ENCODE results near the gene CLEC4G. TPM values are rescaled to one million over a fixed set of nuclear protein-coding genes. Genes with fewer than 3 reads are reported as not detected.

Gene CLEC4G
- total RNA-seq, 6 experiments from 2014 or later = 25.7 to 59.0 (median 38.2) TPM

DNA sequence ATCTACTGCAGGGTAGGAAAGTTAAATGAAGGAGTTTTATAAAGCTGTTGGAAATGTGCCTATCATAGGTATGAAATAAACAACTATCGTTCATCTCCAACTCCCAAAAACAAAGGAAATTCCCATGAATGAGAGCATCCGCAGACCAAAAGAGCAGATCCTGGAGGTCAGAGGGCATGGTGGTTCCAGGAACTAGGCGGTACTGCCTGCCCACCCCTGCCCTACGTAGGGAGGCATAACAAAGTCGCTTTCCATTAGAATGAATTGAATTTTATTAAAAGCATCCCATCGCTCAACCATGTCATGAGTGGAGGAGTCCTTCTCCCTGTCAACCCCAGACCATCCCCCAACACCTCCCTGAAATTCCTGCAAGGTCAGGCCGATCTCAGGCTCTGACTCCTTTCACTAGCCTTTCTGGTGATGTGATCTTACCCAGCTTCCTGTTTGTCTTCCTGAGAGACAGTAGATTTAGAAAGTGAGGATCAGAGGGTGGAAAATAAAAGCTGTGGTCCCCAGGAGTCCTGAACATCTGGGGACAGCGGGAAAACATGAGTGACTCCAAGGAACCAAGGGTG, 30.9 kb upstream of the CLEC4G start, which contains the start of gene CLEC4M:
Gene CLEC4M (plus strand): TSS at position 525 of the 575 bp plus-strand sequence. CDS start 24 bp downstream, at position 549.
- TF ChIP-seq, protein P1, sequence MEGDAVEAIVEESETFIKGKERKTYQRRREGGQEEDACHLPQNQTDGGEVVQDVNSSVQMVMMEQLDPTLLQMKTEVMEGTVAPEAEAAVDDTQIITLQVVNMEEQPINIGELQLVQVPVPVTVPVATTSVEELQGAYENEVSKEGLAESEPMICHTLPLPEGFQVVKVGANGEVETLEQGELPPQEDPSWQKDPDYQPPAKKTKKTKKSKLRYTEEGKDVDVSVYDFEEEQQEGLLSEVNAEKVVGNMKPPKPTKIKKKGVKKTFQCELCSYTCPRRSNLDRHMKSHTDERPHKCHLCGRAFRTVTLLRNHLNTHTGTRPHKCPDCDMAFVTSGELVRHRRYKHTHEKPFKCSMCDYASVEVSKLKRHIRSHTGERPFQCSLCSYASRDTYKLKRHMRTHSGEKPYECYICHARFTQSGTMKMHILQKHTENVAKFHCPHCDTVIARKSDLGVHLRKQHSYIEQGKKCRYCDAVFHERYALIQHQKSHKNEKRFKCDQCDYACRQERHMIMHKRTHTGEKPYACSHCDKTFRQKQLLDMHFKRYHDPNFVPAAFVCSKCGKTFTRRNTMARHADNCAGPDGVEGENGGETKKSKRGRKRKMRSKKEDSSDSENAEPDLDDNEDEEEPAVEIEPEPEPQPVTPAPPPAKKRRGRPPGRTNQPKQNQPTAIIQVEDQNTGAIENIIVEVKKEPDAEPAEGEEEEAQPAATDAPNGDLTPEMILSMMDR (IDR thresholded peaks at IDR 0.05) = no peak
- TF ChIP-seq POLR2A (IDR thresholded peaks at IDR 0.05) = no peak
- Histone ChIP-seq H3K36me3 (no peaks in the 10 kb centered on the region), H3K4me3 (peak within 1 kb of the TSS in 1 of 3 donors; percentile 9), H3K27me3 (no peaks in the 10 kb centered on the region), H3K27ac (peak within 1 kb of the TSS in 1 of 3 donors; percentile 43), H3K9me3 (no peaks in the 10 kb centered on the region), H3K4me1 (no peaks in the 10 kb centered on the region)
- DNase-seq (no peak), ATAC-seq (peak; percentile 59 to 68 (median 64))
- 45% methylated on average over 7 of the region's 8 CpGs for WGBS (ENCODE audit: insufficient coverage, low coverage, low lambda C conversion rate, missing lambda C conversion rate)
- intact Hi-C loops (cut with DNase I) = no loop called here

DNA sequence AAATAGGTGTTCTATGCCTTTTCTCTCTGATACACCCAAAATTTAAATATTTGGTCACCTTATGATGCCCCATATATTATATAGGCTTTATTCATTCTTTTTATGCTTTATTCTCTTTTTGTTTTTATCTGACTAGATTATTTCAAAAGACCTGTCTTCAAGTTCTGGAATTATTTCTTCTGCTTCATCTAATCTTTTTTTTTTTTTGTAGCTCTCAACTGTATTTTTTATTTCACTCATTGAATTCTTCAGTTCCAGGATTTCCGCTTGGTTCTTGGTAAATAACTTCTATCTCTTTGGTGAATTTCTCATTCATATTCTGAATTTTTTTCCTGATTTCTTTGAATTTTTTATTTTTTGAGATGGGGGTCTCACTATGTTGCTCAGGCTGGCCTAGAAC, 27.2 kb upstream of the CLEC4G start:
- TF ChIP-seq, protein P1 (IDR thresholded peaks at IDR 0.05) = no peak
- TF ChIP-seq POLR2A (IDR thresholded peaks at IDR 0.05) = no peak
- Histone ChIP-seq H3K4me3 (no peak overlapping the region), H3K27me3 (no peaks in the 10 kb centered on the region), H3K4me1 (no peaks in the 10 kb centered on the region), H3K27ac (no peak overlapping the region), H3K9me3 (peaks cover 0 to 3% (median 0%) of the 10 kb centered on the region in 4 donors), H3K36me3 (no peaks in the 10 kb centered on the region)
- 90% methylated on average over 1 of the region's 1 CpG for WGBS (ENCODE audit: insufficient coverage, low coverage, low lambda C conversion rate, missing lambda C conversion rate)
- DNase-seq = no peak
- no peak for ATAC-seq
- intact Hi-C loops (cut with DNase I) = no loop called here

- H3K4me1 ChIP-seq = no peaks in the 10 kb centered on the region
- no peak for TF ChIP-seq POLR2A (IDR thresholded peaks at IDR 0.05)
- TF ChIP-seq, protein P1 (IDR thresholded peaks at IDR 0.05) = no peak
- DNase-seq (no peak), ATAC-seq (no peak)
- peaks cover 0 to 3% (median 0%) of the 10 kb centered on the region in 4 donors for H3K9me3 ChIP-seq
- intact Hi-C loops (cut with DNase I) = no loop called here
- no peaks in the 10 kb centered on the region for H3K27me3 ChIP-seq
- H3K36me3 ChIP-seq = no peaks in the 10 kb centered on the region
- WGBS (ENCODE audit: insufficient coverage, low coverage, low lambda C conversion rate, missing lambda C conversion rate) = 68% methylated on average over 3 of the region's 3 CpGs
- H3K27ac ChIP-seq = no peak overlapping the region
- H3K4me3 ChIP-seq = no peak overlapping the region
Measured at GRCh38 chr19:7757358-7757757, 25.4 kb upstream of the CLEC4G start.

- no peak for DNase-seq
- H3K9me3 ChIP-seq = peaks cover 0 to 3% (median 0%) of the 10 kb centered on the region in 4 donors
- H3K27me3 ChIP-seq = no peaks in the 10 kb centered on the region
- H3K4me3 ChIP-seq = no peak overlapping the region
- H3K27ac ChIP-seq = no peak overlapping the region
- no peak for ATAC-seq
- H3K36me3 ChIP-seq = no peaks in the 10 kb centered on the region
- no peaks in the 10 kb centered on the region for H3K4me1 ChIP-seq
- intact Hi-C loops (cut with DNase I) = no loop called here
- 37% methylated on average over 4 of the region's 4 CpGs for WGBS (ENCODE audit: insufficient coverage, low coverage, low lambda C conversion rate, missing lambda C conversion rate)
- TF ChIP-seq, protein P1 (IDR thresholded peaks at IDR 0.05) = no peak
Measured at GRCh38 chr19:7756258-7756657, 24.3 kb upstream of the CLEC4G start.
